Gastrocnemius medialis (tissue), 4 donors: ENCODE data around the gene ISOC1.

Experiments used
- POLR2A ChIP-seq, 2 donors: fragments of 450-650 bp; IDR thresholded peaks; one replicate each; pipeline ENCODE4 v1.6.1; 2017; ENCODE audit warnings: antibody characterized with exemption in 2 of 2, mild to moderate bottlenecking in 2 of 2, moderate library complexity in 2 of 2
- TF ChIP-seq, protein P1 (sequence below), 5 experiments: fragments of 450-650 bp in 3 of 5; fragments of 200-600 bp in 2 of 5; sonication (generic) in 2 of 5; IDR thresholded peaks in 4 of 5; conservative IDR thresholded peaks in 1 of 5; 1 replicate in 4 of 5; 2 replicates in 1 of 5; pipeline ENCODE4 v1.5.1; 2016 to 2019; ENCODE audit warnings: antibody characterized with exemption in 5 of 5, mild to moderate bottlenecking in 3 of 5, moderate library complexity in 3 of 5

DNA sequence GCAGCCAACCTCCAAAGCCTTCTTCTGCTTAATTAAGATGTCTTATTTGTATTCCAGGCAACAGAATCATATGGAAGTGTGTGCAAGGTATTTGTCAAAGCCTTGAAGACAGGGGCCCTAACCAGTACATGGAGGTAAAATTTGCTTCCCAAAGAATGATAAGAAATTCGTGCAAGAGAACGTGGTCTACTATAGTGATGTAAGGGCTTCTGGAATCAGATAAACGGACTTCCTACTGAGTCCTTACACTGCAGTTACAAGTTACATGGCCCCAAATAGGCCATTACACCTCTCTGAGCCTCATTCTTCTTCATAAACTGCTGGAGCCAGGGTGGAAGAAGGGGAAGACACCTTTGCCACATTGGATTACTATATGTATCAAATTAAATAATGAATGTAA, 15.9 kb upstream of the ISOC1 start:
- TF ChIP-seq, protein P1, sequence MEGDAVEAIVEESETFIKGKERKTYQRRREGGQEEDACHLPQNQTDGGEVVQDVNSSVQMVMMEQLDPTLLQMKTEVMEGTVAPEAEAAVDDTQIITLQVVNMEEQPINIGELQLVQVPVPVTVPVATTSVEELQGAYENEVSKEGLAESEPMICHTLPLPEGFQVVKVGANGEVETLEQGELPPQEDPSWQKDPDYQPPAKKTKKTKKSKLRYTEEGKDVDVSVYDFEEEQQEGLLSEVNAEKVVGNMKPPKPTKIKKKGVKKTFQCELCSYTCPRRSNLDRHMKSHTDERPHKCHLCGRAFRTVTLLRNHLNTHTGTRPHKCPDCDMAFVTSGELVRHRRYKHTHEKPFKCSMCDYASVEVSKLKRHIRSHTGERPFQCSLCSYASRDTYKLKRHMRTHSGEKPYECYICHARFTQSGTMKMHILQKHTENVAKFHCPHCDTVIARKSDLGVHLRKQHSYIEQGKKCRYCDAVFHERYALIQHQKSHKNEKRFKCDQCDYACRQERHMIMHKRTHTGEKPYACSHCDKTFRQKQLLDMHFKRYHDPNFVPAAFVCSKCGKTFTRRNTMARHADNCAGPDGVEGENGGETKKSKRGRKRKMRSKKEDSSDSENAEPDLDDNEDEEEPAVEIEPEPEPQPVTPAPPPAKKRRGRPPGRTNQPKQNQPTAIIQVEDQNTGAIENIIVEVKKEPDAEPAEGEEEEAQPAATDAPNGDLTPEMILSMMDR (IDR thresholded peaks at IDR 0.05 in 4 of 5, conservative IDR thresholded peaks at IDR 0.05 in 1 of 5): no peak
- TF ChIP-seq POLR2A (IDR thresholded peaks at IDR 0.05): no peak
